GM18858 (cell line): ENCODE results near the gene RAB3C.

Experiments used
- ATAC-seq: cut with Tn5 transposase; IDR thresholded peaks from one replicate; pipeline ENCODE4 v1.9.1; 2021; ENCODE audit not compliant: unreplicated experiment

RAB3C gene

DNA sequence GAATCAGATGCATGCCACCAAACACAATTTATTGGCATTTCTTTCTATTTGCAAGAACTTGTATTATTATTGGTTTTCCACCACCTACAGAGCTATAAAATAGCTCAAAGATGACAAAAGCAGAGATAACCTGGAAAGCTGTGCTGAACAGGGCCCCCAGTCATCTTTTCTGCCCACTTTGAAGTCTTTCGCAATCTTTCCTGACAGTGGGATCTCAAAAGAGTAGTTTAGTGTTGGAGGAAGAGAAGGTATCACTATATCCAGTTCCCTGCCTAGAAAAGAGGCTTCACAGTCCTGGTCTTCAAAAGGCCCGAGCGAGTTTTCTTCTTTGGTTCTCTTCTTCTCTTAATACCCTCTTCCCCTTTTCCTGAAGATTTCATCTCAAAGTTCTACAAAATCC is 231.0 kb downstream of the RAB3C start:
- ATAC-seq, result no peak

GRCh38 chr5:58816181-58816731 is 233.4 kb downstream of the RAB3C start:
- ATAC-seq, result no peak

DNA sequence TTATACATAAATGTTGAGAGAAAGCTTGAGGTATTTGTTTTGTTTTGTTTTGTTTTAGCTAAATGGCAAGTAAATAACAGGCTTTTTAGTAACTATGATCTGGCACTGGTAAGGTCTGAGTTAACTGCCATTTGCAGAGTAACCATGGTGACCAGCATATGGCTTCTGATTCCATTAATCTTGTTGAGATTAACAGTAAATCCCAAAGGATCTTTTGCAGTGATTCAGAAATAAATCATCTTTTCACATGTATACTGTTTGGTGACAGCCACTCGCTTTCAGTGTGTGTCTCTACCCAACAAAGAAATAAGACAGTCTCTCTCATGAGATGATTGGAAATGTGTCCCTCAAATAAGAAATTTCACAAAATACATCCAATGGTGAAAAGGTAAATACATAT is 235.6 kb downstream of the RAB3C start:
- no peak for ATAC-seq

- no peak for ATAC-seq
Observed at GRCh38 chr5:58825441-58825840, 242.6 kb downstream of the RAB3C start.

DNA sequence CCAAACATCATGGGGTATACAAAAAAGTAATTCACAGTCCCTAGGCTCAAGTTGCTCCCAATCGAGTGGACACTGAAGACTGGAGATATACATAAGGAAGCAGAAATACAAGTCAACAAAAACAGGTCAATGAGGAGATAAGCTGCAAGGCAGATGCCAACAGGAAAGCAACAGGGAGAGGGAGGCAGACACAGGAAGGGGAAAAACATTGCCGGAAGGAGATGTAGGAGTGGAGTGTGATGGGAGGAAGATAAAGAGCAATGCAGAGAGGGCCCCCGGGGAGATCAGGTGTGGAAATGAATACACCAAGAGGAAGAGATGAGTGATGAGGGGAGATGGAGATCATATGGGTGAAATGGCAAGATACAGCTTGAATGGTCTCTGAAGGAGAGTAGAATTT is 243.0 kb downstream of the RAB3C start:
- no peak for ATAC-seq

DNA sequence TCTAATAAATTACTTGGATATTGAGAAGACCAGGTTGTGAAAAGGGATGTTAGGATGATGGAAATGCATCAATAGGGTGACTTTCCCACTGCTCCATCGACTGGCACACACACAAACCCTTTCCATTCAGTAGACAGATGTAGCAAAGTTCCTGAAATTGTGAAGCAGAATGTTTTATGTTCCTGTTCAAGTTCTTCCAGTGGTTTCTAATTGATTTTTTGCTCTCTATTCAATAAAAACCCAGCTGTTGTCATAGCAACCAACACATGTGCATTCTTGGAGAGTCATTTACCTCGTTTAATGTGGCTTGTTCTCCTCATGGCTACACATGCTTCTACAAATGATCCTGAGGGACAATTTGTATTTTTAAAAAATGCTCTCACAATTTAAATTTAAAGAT is 244.6 kb downstream of the RAB3C start:
- ATAC-seq, result no peak

GRCh38 chr5:58828258-58828657 is 245.4 kb downstream of the RAB3C start:
- no peak for ATAC-seq

GRCh38 chr5:58834242-58835225 is 251.7 kb downstream of the RAB3C start:
- ATAC-seq, result no peak

DNA sequence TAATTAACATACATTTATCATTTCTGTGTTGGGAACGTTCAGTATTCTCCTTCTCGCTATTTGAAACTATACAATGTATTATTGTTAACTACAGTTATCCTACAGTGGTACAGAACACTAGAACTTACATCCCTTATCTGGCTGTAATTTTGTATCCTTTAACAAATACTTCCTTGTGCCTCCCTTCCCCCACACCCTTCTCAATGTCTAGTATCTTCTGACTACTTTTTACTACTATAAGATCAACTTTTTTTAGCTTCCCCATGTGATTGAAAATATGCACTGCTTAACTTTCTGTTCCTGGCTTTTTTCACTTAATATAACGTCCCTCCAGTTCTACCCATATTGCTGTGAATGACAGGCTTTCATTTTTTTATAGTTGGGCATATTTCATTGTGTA is 253.5 kb downstream of the RAB3C start:
- ATAC-seq, result no peak

GRCh38 chr5:58838729-58839128 is 255.9 kb downstream of the RAB3C start:
- ATAC-seq, result no peak

- ATAC-seq, result no peak
Observed at GRCh38 chr5:58842852-58843251, 260.0 kb downstream of the RAB3C start.

GRCh38 chr5:58844395-58844794 is 261.5 kb downstream of the RAB3C start:
- no peak for ATAC-seq

DNA sequence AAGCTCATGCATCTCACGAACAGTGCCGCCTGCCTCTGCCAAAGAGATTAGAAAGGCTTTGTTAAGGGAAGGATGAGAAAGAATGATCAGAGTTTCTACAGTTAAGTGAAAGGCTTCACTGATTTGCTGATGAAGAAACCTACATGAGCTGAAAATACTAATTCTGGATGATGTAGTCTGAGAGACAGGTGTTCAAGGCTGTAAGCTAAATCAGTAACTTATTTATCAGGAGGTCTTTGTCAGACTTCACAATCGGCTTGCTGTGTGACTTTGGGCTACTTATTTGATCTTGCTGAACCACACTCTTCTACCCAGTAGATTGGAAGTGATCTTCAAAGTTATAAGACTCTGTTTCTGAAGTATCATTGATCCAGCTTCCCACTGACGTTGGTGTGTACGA is 264.2 kb downstream of the RAB3C start:
- no peak for ATAC-seq

DNA sequence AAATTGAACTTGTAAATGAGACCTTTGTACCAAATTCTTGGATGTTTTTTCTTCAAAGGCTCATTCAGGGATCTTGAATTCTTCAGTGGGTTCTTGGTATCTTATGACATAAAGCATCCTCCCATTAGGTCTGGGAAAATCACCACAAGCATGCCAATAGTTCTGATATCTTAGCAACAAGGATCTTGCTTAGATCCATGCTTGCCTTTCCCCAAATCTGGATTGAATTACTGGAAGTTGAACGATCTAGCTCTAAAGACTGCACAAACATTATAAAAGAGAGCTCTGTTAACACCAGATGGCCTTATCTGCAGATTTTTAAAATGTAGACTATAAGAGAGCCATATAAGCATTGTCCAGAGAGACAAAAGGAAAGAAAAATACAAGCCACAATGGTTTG is 266.3 kb downstream of the RAB3C start:
- ATAC-seq, result no peak

GRCh38 chr5:58849921-58850667 is 267.2 kb downstream of the RAB3C start:
- no peak for ATAC-seq

GRCh38 chr5:58851153-58851552 is 268.3 kb downstream of the RAB3C start:
- no peak for ATAC-seq

DNA sequence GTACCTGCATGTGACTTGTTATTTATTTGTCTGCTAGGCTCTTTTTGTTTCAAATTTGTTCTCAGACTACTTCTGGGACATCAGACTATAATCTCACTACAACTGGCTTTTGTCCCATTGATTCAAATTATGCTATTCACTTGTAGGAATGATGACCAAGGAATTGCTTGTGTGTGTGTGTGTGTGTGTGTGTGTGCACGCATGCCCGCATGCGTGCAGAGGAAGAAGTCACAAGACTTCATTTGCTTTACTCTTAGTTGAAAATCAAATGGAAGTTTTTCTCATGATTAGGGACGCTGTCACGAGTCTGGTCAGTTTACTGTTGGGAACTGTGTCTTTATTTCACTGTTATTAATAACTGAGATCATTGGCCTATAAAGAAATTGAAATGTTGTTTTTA is 268.7 kb downstream of the RAB3C start:
- no peak for ATAC-seq

GRCh38 chr5:58852566-58852965 is 269.7 kb downstream of the RAB3C start:
- ATAC-seq, result no peak

- no peak for ATAC-seq
Observed at GRCh38 chr5:58854441-58854840, 271.6 kb downstream of the RAB3C start.

- ATAC-seq, result peak; percentile 35
Observed at GRCh38 chr5:58855851-58856739, 273.2 kb downstream of the RAB3C start.

- no peak for ATAC-seq
Observed at GRCh38 chr5:58857609-58858008, 274.7 kb downstream of the RAB3C start.
